Left renal cortex interstitium (tissue), 4 donors: ENCODE results near the gene EBF4. TPM values are rescaled to one million over a fixed set of nuclear protein-coding genes. Genes with fewer than 3 reads are reported as not detected.
"Not testable (repeated sequence)": the region's sequence is repeated elsewhere in the genome, so short reads cannot be mapped to it uniquely, and the experiment has no call there.

Source experiments
- DNase-seq, 4 donors: peaks; one replicate each; pipeline ENCODE4 v3.0.0-alpha.2; 2013; ENCODE audit warnings: low read depth in 4 of 4, low spot score in 2 of 4, missing footprints in 1 of 4
- polyA plus RNA-seq, 4 donors: library from polyadenylated mRNA; unstranded; fragments of 120-200 nt; gene quantifications; one replicate each; pipeline ENCODE4 v1.2.1, GENCODE V29; 2013; ENCODE audit not compliant: insufficient read length in 4 of 4

EBF4 gene
- polyA plus RNA-seq, 4 donors, result 25.8 to 45.1 (median 37.8) TPM

- DNase-seq, result no peak
These were observed 20.1 kb upstream of the EBF4 start for GRCh38 chr20:2672446-2672845.

GRCh38 chr20:2673453-2673852, 19.1 kb upstream of the EBF4 start:
- no peak for DNase-seq

- no peak for DNase-seq
These were observed 12.5 kb upstream of the EBF4 start for GRCh38 chr20:2680046-2680445.

GRCh38 chr20:2682040-2682439, 10.5 kb upstream of the EBF4 start:
- DNase-seq, result not testable (repeated sequence)

GRCh38 chr20:2684817-2685216, 7.8 kb upstream of the EBF4 start:
- DNase-seq, result not testable (repeated sequence)

- DNase-seq, result no peak
These were observed 5.1 kb upstream of the EBF4 start for GRCh38 chr20:2687514-2687913.

- peak in 2 of 4 donors; percentile 43 to 44 for DNase-seq
These were observed 4.5 kb upstream of the EBF4 start for GRCh38 chr20:2688041-2688591.

GRCh38 chr20:2690213-2690612, 2.4 kb upstream of the EBF4 start:
- no peak for DNase-seq

GRCh38 chr20:2690718-2691117, 1.9 kb upstream of the EBF4 start:
- DNase-seq, result no peak

GRCh38 chr20:2691127-2691526, 1.5 kb upstream of the EBF4 start:
- DNase-seq, result no peak

GRCh38 chr20:2691663-2692035, 931 bp upstream of the EBF4 start:
- DNase-seq, result no peak

GRCh38 chr20:2692886-2693285, 306 bp downstream of the EBF4 start:
- no peak for DNase-seq

GRCh38 chr20:2693286-2694007, 867 bp downstream of the EBF4 start:
- peak in 1 of 4 donors; percentile 23 for DNase-seq

- peak in 1 of 4 donors; percentile 5 for DNase-seq
These were observed 1.5 kb downstream of the EBF4 start for GRCh38 chr20:2694008-2694471.

- DNase-seq, result no peak
These were observed 1.9 kb downstream of the EBF4 start for GRCh38 chr20:2694519-2694918.

GRCh38 chr20:2695206-2695983, 2.8 kb downstream of the EBF4 start:
- DNase-seq, result no peak

GRCh38 chr20:2695984-2696525, 3.5 kb downstream of the EBF4 start:
- DNase-seq, result not testable (repeated sequence)

GRCh38 chr20:2696646-2697045, 4.1 kb downstream of the EBF4 start:
- no peak for DNase-seq

- DNase-seq, result no peak
These were observed 5.2 kb downstream of the EBF4 start for GRCh38 chr20:2697768-2698167.

- DNase-seq, result no peak
These were observed 5.7 kb downstream of the EBF4 start for GRCh38 chr20:2698186-2698817.

- DNase-seq, result no peak
These were observed 6.3 kb downstream of the EBF4 start for GRCh38 chr20:2698912-2699311.
